Measurements from ENCODE around the gene ARHGAP35.

DNA sequence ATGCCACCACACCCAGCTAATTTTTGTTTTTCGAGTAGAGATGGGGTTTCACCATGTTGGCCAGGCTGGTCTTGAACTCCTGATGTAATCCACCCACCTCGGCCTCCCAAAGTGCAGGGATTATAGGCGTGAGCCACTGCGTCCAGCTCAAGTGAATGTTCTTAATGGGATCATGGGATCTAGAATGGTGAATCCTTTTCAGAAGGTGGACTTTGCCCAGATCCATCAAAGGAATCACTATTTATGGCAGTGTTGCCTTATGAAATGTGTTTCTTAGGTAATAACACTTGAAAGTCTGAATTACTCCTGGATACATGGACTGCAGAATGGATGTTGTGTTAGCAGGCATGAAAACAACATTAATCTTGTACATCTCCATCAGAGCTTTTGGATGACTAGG lies 20.3 kb downstream of the ARHGAP35 start:
- no peak for TF ChIP-seq GATA2 (CRISPR knock-in tag; IDR thresholded peaks at IDR 0.05)
- no peak for TF ChIP-seq JUND (IDR thresholded peaks at IDR 0.05)
- TF ChIP-seq MXI1 (IDR thresholded peaks at IDR 0.05; ENCODE audit: low read depth, low read length) = no peak
- TF ChIP-seq EZH2phosphoT487 (IDR thresholded peaks at IDR 0.05; ENCODE audit: borderline replicate concordance, low read depth) = no peak
